ENCODE results near the gene SYNPR. TPM values are rescaled to one million over a fixed set of nuclear protein-coding genes. Genes with fewer than 3 reads are reported as not detected.
"Not testable (repeated sequence)": the region's sequence is repeated elsewhere in the genome, so short reads cannot be mapped to it uniquely, and the experiment has no call there.

SYNPR gene
- total RNA-seq, 4 donors from 2014 or later: not detected

DNA sequence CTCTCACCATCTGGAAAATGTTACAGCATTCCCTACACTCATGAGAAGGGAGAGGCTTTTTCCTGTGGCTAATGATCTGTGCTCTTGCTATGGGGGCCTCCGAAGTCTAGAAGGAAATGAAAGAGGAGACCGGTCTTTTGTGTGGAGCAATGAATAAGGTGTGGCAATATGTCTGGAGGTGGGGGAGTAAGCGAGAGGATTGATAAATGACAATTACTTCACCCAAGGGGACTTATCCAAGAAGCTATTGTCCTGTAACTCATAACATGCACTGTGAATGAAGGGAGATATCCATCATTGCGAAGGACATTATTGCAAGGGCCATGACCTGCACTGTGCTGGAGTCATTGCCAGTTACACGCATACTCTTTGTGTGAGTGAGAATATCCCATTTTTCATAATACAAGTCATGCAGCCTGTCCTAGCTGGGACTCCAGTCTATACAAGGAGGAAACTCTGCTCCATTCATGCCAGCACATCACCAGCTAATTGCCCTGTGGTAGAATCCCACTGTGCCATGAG, 37.7 kb upstream of the SYNPR start:
- no peak overlapping the region for H3K4me3 ChIP-seq (ENCODE audit: low read depth, poor library complexity, severe bottlenecking)
- intact Hi-C loops (cut with DNase I; ENCODE audit: low total_unique reads): no loop called here
- 58 to 68% methylated on average over 5 of the region's 5 CpGs for WGBS, 2 donors
- TF ChIP-seq POLR2A (IDR thresholded peaks at IDR 0.05): no peak
- TF ChIP-seq, protein P1, sequence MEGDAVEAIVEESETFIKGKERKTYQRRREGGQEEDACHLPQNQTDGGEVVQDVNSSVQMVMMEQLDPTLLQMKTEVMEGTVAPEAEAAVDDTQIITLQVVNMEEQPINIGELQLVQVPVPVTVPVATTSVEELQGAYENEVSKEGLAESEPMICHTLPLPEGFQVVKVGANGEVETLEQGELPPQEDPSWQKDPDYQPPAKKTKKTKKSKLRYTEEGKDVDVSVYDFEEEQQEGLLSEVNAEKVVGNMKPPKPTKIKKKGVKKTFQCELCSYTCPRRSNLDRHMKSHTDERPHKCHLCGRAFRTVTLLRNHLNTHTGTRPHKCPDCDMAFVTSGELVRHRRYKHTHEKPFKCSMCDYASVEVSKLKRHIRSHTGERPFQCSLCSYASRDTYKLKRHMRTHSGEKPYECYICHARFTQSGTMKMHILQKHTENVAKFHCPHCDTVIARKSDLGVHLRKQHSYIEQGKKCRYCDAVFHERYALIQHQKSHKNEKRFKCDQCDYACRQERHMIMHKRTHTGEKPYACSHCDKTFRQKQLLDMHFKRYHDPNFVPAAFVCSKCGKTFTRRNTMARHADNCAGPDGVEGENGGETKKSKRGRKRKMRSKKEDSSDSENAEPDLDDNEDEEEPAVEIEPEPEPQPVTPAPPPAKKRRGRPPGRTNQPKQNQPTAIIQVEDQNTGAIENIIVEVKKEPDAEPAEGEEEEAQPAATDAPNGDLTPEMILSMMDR (IDR thresholded peaks at IDR 0.05): no peak
- no peak for DNase-seq (ENCODE audit: low spot score in 2 of 2)

DNA sequence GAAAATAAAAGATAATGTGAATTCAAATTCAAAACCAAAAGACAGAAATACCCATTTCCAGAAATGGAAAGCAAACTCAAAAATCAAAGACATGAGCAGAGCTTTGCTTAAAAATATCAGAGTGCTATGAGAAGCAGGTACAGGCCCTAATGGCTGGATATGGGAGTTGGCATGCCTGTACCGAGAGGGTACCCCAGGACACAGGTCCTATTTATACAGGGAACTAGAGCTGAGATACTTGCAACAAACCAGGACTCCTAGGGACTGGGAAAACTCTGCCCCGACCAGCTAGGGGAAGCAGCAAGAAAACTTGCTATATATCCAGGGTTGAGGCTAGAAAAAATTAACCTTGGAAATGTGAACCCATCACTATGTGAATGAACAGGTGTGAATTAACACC, 36.0 kb upstream of the SYNPR start:
- H3K4me3 ChIP-seq (ENCODE audit: low read depth, poor library complexity, severe bottlenecking): no peak overlapping the region
- 76 to 77% methylated on average over 2 of the region's 2 CpGs for WGBS, 2 donors
- DNase-seq (ENCODE audit: low spot score in 2 of 2): no peak
- TF ChIP-seq, protein P1 (IDR thresholded peaks at IDR 0.05): no peak
- TF ChIP-seq POLR2A (IDR thresholded peaks at IDR 0.05): no peak
- intact Hi-C loops (cut with DNase I; ENCODE audit: low total_unique reads): no loop called here

DNA sequence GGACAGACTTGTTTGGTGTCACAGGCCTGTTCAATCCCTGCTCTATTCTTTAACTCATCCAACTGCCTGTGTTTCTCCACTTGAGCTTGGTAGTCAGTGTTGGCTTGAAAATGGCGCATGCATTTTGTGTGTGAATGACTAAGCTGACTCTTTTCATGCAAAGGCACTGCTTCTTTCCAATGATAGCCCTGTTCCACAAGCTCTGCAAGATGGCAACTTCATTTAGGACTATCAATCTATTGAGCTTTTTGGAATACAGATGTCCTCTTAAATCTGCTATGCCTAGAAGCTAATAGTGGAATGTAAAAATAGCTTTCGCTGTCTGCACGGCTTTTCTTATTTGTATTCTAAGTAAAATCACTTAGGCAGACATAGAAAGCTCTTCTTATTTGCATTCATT, 33.6 kb upstream of the SYNPR start:
- intact Hi-C loops (cut with DNase I; ENCODE audit: low total_unique reads): no loop called here
- no peak for TF ChIP-seq POLR2A (IDR thresholded peaks at IDR 0.05)
- TF ChIP-seq, protein P1 (IDR thresholded peaks at IDR 0.05): no peak
- 84% methylated on average over 3 of the region's 3 CpGs for WGBS, 2 donors
- DNase-seq (ENCODE audit: low spot score in 2 of 2): no peak
- no peak overlapping the region for H3K4me3 ChIP-seq (ENCODE audit: low read depth, poor library complexity, severe bottlenecking)

DNA sequence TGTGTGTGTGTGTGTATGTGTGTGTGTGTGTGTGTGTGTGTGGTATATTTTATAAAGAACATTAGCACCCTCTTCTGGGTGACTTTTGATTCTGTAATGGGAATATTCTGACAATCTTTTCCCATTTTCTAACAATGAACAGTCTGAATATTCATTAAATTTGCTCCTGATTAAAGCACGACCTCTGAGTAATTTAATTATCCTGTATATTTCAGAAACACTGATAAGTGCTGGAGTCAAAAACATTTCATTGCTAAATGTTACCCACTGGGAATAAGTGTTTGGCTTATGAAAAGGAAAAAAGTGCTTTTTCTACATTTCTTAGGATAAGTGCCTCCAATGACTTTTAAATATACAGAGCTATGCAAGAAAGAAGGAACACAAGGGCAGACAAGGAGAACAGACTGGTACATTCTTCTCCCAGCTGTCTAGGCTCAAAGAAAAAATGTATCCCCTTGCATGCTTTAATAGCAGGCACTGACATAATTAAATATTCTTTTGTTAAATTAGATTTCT, 32.3 kb upstream of the SYNPR start:
- TF ChIP-seq, protein P1 (IDR thresholded peaks at IDR 0.05): no peak
- no peak for TF ChIP-seq POLR2A (IDR thresholded peaks at IDR 0.05)
- intact Hi-C loops (cut with DNase I; ENCODE audit: low total_unique reads): no loop called here
- DNase-seq (ENCODE audit: low spot score in 2 of 2): no peak
- H3K4me3 ChIP-seq (ENCODE audit: low read depth, poor library complexity, severe bottlenecking): no peak overlapping the region
- WGBS, 2 donors: 29 to 36% methylated on average over 1 of the region's 1 CpG

DNA sequence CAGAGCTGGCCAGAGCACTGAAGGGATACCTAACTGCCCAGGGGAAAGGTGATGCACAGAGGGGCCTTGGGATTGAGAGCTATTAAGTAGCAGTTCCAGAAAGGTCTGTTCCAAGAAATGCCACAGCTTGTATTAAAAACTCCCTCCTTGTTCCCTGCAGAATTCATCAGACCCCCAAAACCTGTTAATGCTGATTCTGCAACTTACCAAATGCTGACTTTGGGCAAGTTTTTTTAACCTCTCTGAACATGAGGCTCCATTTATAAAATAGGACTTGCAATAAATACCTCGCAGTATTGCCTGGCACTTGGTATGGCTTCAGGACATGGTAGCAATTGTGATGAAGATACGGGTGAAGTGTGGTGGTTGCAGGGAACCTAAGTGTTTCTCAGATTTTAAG, 30.1 kb upstream of the SYNPR start:
- WGBS, 2 donors: 65 to 74% methylated on average over 2 of the region's 2 CpGs
- H3K4me3 ChIP-seq (ENCODE audit: low read depth, poor library complexity, severe bottlenecking): no peak overlapping the region
- TF ChIP-seq POLR2A (IDR thresholded peaks at IDR 0.05): no peak
- TF ChIP-seq, protein P1 (IDR thresholded peaks at IDR 0.05): no peak
- intact Hi-C loops (cut with DNase I; ENCODE audit: low total_unique reads): no loop called here
- no peak for DNase-seq (ENCODE audit: low spot score in 2 of 2)

DNA sequence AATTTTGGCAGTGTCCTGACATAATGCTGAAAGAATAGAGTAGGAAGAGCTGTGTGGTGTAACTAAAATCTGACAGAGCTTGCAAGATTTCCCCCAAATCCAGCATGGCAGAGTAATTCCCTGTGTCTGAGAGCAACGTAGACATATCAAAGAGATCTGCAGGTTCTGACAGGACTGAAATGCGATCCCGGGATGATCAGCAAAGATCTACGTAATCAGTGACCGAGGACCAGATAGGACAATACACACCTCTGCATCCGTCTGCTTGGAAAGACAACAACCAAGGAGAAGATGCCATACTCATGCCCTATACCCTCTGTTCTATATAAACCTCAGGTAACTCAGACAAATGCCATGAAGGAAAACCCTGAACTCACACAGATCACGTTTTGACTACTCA, 26.6 kb upstream of the SYNPR start:
- intact Hi-C loops (cut with DNase I; ENCODE audit: low total_unique reads): no loop called here
- no peak overlapping the region for H3K4me3 ChIP-seq (ENCODE audit: low read depth, poor library complexity, severe bottlenecking)
- 29 to 41% methylated on average over 7 of the region's 7 CpGs for WGBS, 2 donors
- DNase-seq (ENCODE audit: low spot score in 2 of 2): no peak
- TF ChIP-seq, protein P1 (IDR thresholded peaks at IDR 0.05): no peak
- no peak for TF ChIP-seq POLR2A (IDR thresholded peaks at IDR 0.05)

DNA sequence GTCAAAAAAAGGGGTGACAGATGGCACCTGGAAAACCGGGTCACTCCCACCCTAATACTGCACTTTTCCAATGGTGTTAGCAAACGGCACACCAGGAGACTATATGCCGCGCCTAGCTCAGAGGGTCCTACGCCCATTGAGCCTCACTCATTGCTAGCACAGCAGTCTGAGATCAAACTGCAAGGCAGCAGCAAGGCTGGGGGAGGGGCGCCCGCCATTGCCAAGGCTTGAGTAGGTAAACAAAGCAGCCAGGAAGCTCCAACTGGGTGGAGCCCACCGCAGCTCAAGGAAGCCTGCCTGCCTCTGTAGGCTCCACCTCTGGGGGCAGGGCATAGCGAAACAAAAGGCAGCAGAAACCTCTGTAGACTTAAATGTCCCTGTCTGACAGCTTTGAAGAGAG, 22.3 kb upstream of the SYNPR start:
- DNase-seq (ENCODE audit: low spot score in 2 of 2); H3K4me3 ChIP-seq (ENCODE audit: low read depth, poor library complexity, severe bottlenecking); intact Hi-C loops (cut with DNase I; ENCODE audit: low total_unique reads): not testable (repeated sequence)
- WGBS, 2 donors: 82 to 88% methylated on average over 9 of the region's 9 CpGs

Data from lower leg skin (tissue), 4 donors.